Ovary (tissue), 3 donors: ENCODE data around the gene ANTXR2.

Experiments
- CTCF ChIP-seq, 3 donors: fragments of 450-650 bp in 2 of 3; fragments of 200-600 bp in 1 of 3; IDR thresholded peaks; one replicate each; pipeline versions ENCODE4 v1.5.1 to v1.8.0; 2016 to 2022; ENCODE audit warnings: antibody characterized with exemption in 3 of 3, mild to moderate bottlenecking in 1 of 3
- POLR2A ChIP-seq: fragments of 450-650 bp; IDR thresholded peaks from one replicate; pipeline ENCODE4 v1.6.1; 2017; ENCODE audit warnings: antibody characterized with exemption, mild to moderate bottlenecking, moderate library complexity
- donor health status: DM: no; HTN: no; CAD: no.

- no peak for TF ChIP-seq POLR2A
- TF ChIP-seq CTCF (IDR thresholded peaks at IDR 0.05) = no peak
Measured at GRCh38 chr4:79865201-79865597, 207.8 kb downstream of the ANTXR2 start.
